SK-N-SH (cell line): ENCODE measurements around the gene TBXAS1. TPM values are rescaled to one million over a fixed set of nuclear protein-coding genes. Genes with fewer than 3 reads are reported as not detected.

Source experiments
- CTCF ChIA-PET: fragments of 300-600, 350-600 bp; formaldehyde crosslinking; extraction: SDS; loops from one replicate; lab custom pipeline; 2021; lab: Yijun Ruan, JAX
- POLR2A ChIA-PET: fragments of 350-600 bp; sonication (Branson Sonifier 250); formaldehyde crosslinking; extraction: SDS; loops from one replicate; lab custom pipeline; 2020; ENCODE audit warnings: antibody characterized with exemption, inconsistent platforms; lab: Yijun Ruan, JAX
- DNase-seq: peaks from one replicate; pipeline ENCODE4 v3.0.0; 2012
- H2AFZ ChIP-seq: fragments of 200-600 bp; sonication (generic); 2 replicates; pipeline ENCODE4 v1.8.1; 2016; ENCODE audit warnings: antibody characterized with exemption, mild to moderate bottlenecking, low read depth
- H3F3A ChIP-seq: fragments of 200-600 bp; sonication (generic); replicated peaks from 2 replicates; pipeline ENCODE3; 2016; ENCODE audit warnings: antibody characterized with exemption, mild to moderate bottlenecking; ENCODE audit not compliant: insufficient read depth
- H3K27ac ChIP-seq, 2 experiments: fragments of 200-500 bp in 1 of 2; fragments of 200-600 bp in 1 of 2; sonication (Bioruptor generic) in 1 of 2; sonication (generic), shearing (Covaris generic) in 1 of 2; 2 replicates each; pipeline versions ENCODE4 v1.5.1 to v1.6.1; 2014 to 2016; ENCODE audit warnings: low read depth in 2 of 2, inconsistent platforms in 1 of 2, low read length in 1 of 2, mild to moderate bottlenecking in 1 of 2, mixed read lengths in 1 of 2
- H3K27me3 ChIP-seq: fragments of 200-600 bp; sonication (generic), shearing (Covaris generic); 2 replicates; pipeline ENCODE4 v1.6.1; 2016; ENCODE audit warnings: mixed run types; ENCODE audit not compliant: insufficient read depth
- H3K36me3 ChIP-seq, 2 experiments: fragments of 200-500 bp in 1 of 2; fragments of 200-600 bp in 1 of 2; sonication (Bioruptor generic) in 1 of 2; sonication (generic) in 1 of 2; replicated peaks in 1 of 2; 2 replicates each; pipeline versions ENCODE3 to v1.5.1; 2014 to 2016; ENCODE audit warnings: low read length in 1 of 2, mild to moderate bottlenecking in 1 of 2; ENCODE audit not compliant: insufficient read depth in 2 of 2, control insufficient read depth in 1 of 2
- H3K4me1 ChIP-seq, 2 experiments: fragments of 200-500 bp in 1 of 2; fragments of 200-600 bp in 1 of 2; sonication (Bioruptor generic) in 1 of 2; sonication (generic), shearing (Covaris generic) in 1 of 2; 2 replicates each; pipeline versions ENCODE4 v1.5.1 to v1.6.1; 2014 to 2016; ENCODE audit warnings: low read depth in 1 of 2, low read length in 1 of 2, mixed run types in 1 of 2; ENCODE audit not compliant: insufficient read depth in 2 of 2, control insufficient read depth in 1 of 2
- H3K4me2 ChIP-seq: fragments of 200-600 bp; sonication (generic), shearing (Covaris generic); 2 replicates; pipeline ENCODE4 v1.6.1; 2017; ENCODE audit warnings: mixed run types
- H3K4me3 ChIP-seq, 2 experiments: fragments of 200-500 bp in 1 of 2; fragments of 200-600 bp in 1 of 2; sonication (Bioruptor generic) in 1 of 2; sonication (generic), shearing (Covaris generic) in 1 of 2; 2 replicates each; pipeline versions ENCODE4 v1.5.1 to v1.8.1; 2014 to 2016; ENCODE audit warnings: low read depth in 2 of 2, inconsistent platforms in 1 of 2, low read length in 1 of 2, mild to moderate bottlenecking in 1 of 2, mixed read lengths in 1 of 2, moderate library complexity in 1 of 2
- H3K79me2 ChIP-seq: fragments of 200-600 bp; sonication (generic); 2 replicates; pipeline ENCODE4 v1.8.1; 2017; ENCODE audit warnings: mild to moderate bottlenecking; ENCODE audit not compliant: insufficient read depth
- H3K9ac ChIP-seq: fragments of 200-600 bp; sonication (generic); 2 replicates; pipeline ENCODE4 v1.6.1; 2017; ENCODE audit warnings: mixed run types
- H3K9me2 ChIP-seq: fragments of 200-600 bp; sonication (generic); 2 replicates; pipeline ENCODE4 v1.6.1; 2017; ENCODE audit warnings: mixed run types
- H3K9me3 ChIP-seq: fragments of 200-600 bp; sonication (generic); 2 replicates; pipeline ENCODE4 v1.6.1; 2017; ENCODE audit warnings: mixed run types, mild to moderate bottlenecking, moderate library complexity
- H4K20me1 ChIP-seq: fragments of 200-600 bp; sonication (generic); 2 replicates; pipeline ENCODE4 v1.6.1; 2017; ENCODE audit warnings: mild to moderate bottlenecking, mixed run types; ENCODE audit not compliant: insufficient read depth
- CHD2 ChIP-seq: fragments of 150-350 bp; IDR thresholded peaks from 2 replicates; pipeline ENCODE4 v1.6.1; 2018; ENCODE audit warnings: low read length; ENCODE audit not compliant: partially characterized antibody
- ELF1 ChIP-seq: IDR thresholded peaks from 2 replicates; pipeline ENCODE4 v1.4.0; 2012
- FOSL2 ChIP-seq: IDR thresholded peaks from 2 replicates; pipeline ENCODE4 v1.4.0; 2012; ENCODE audit warnings: low read depth, mild to moderate bottlenecking, moderate library complexity, borderline replicate concordance
- FOXM1 ChIP-seq: IDR thresholded peaks from 2 replicates; pipeline ENCODE4 v1.4.0; 2012; ENCODE audit warnings: low read depth, mild to moderate bottlenecking
- GATA2 ChIP-seq: sonication (generic); formaldehyde crosslinking; IDR thresholded peaks from 2 replicates; pipeline ENCODE4 v1.5.0; 2020; ENCODE audit warnings: mild to moderate bottlenecking, missing genetic modification reagents
- MXI1 ChIP-seq: IDR thresholded peaks from 2 replicates; pipeline ENCODE4 v1.6.1; 2012; ENCODE audit warnings: mild to moderate bottlenecking, low read depth, low read length, improper control_type of control experiment
- NFIC ChIP-seq: IDR thresholded peaks from 2 replicates; pipeline ENCODE4 v1.4.0; 2012; ENCODE audit warnings: borderline replicate concordance
- POLR2AphosphoS5 ChIP-seq: IDR thresholded peaks from 2 replicates; pipeline ENCODE4 v1.6.1; 2012; ENCODE audit warnings: low read depth, low read length
- RAD21 ChIP-seq: IDR thresholded peaks from 2 replicates; pipeline ENCODE4 v1.6.1; 2012; ENCODE audit warnings: mild to moderate bottlenecking, low read length
- TAF1 ChIP-seq: IDR thresholded peaks from 2 replicates; pipeline ENCODE4 v1.6.1; 2012; ENCODE audit warnings: low read depth, mild to moderate bottlenecking, low read length, moderate library complexity, borderline replicate concordance
- TEAD4 ChIP-seq: IDR thresholded peaks from 2 replicates; pipeline ENCODE4 v1.4.0; 2012; ENCODE audit warnings: mild to moderate bottlenecking, borderline replicate concordance; ENCODE audit not compliant: insufficient read depth
- WGBS: methylation state at CpG from one replicate; pipeline ENCODE4 v1.1.6; 2017; ENCODE audit warnings: low lambda C conversion rate; 5-methylcytosine and 5-hydroxymethylcytosine counted together
- polyA plus RNA-seq, 3 experiments: library from polyadenylated mRNA; depleted of rRNA; stranded (reverse); fragments of >200 nt; gene quantifications; 2 replicates each; pipeline ENCODE4 v1.2.3, GENCODE V29; 2012
- TF ChIP-seq, protein P1 (sequence below): IDR thresholded peaks from 2 replicates; pipeline ENCODE4 v1.4.0; 2012; ENCODE audit warnings: low read depth, borderline replicate concordance
- TF ChIP-seq, protein P2 (sequence below): fragments of 150-350 bp; IDR thresholded peaks from 2 replicates; pipeline ENCODE4 v1.6.1; 2017; ENCODE audit warnings: antibody characterized with exemption, low read length, low read depth, borderline replicate concordance

TBXAS1 gene
- polyA plus RNA-seq, 1 of the 3 experiments (the other 2 are of a cell fraction), result 4.4 TPM

DNA sequence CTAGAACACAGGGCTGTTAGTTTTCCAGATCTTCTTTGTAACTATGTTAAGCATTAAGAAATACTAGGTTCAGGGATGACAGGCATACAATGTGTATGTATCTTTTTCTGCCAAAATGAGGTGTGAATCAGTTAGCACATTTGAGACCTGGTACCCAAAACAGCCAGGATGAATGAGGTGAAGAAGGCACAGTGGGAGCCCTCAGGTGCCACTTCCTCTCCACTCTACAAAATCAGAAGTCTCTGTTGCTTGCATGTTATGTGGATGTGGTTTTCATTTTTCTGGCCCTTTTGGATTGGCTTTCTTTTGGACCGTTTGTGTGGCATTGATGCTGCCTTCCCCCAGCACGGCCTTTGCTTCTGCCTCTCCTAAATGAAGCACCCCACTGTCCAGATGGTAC is 15.4 kb upstream of the TBXAS1 start:
- no peaks in the 10 kb centered on the region for H3K79me2 ChIP-seq
- 44% methylated on average over 2 of the region's 2 CpGs for WGBS
- no peaks in the 10 kb centered on the region for H3K4me1 ChIP-seq
- H4K20me1 ChIP-seq, result no peaks in the 10 kb centered on the region
- no peak overlapping the region for H3K4me3 ChIP-seq
- no peaks in the 10 kb centered on the region for H3F3A ChIP-seq
- no peak overlapping the region for H3K27ac ChIP-seq
- H3K9me2 ChIP-seq, result no peaks in the 10 kb centered on the region
- POLR2A ChIA-PET, result no interaction called here
- H3K9ac ChIP-seq, result no peak overlapping the region
- TF ChIP-seq FOXM1, result no peak
- TF ChIP-seq, protein P1, sequence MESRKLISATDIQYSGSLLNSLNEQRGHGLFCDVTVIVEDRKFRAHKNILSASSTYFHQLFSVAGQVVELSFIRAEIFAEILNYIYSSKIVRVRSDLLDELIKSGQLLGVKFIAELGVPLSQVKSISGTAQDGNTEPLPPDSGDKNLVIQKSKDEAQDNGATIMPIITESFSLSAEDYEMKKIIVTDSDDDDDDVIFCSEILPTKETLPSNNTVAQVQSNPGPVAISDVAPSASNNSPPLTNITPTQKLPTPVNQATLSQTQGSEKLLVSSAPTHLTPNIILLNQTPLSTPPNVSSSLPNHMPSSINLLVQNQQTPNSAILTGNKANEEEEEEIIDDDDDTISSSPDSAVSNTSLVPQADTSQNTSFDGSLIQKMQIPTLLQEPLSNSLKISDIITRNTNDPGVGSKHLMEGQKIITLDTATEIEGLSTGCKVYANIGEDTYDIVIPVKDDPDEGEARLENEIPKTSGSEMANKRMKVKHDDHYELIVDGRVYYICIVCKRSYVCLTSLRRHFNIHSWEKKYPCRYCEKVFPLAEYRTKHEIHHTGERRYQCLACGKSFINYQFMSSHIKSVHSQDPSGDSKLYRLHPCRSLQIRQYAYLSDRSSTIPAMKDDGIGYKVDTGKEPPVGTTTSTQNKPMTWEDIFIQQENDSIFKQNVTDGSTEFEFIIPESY, result no peak
- no peak for TF ChIP-seq TEAD4
- no peak for DNase-seq
- H3K4me2 ChIP-seq, result no peak overlapping the region
- no peaks in the 10 kb centered on the region for H3K36me3 ChIP-seq
- no peak overlapping the region for H2AFZ ChIP-seq
- CTCF ChIA-PET, result interaction anchor here (1.5 kb wide), 1 partner anchor 26 kb away, joined by 4 read pairs; no protein-coding TSS in a partner anchor
- H3K27me3 ChIP-seq, result no peaks in the 10 kb centered on the region
- no peaks in the 10 kb centered on the region for H3K9me3 ChIP-seq

GRCh38 chr7:139817249-139817648 is 11.8 kb upstream of the TBXAS1 start:
- no peaks in the 10 kb centered on the region for H3K9me3 ChIP-seq
- peaks cover 0 to 2% of the 10 kb centered on the region in 2 experiments; a peak in 1 of 4 replicates for H3K4me1 ChIP-seq
- DNase-seq, result no peak
- H3K9me2 ChIP-seq, result no peaks in the 10 kb centered on the region
- no peaks in the 10 kb centered on the region for H3F3A ChIP-seq
- H2AFZ ChIP-seq, result no peak overlapping the region
- peaks cover 12% of the 10 kb centered on the region; the same call in 1 of the 2 replicates for H3K27me3 ChIP-seq
- no peaks in the 10 kb centered on the region for H4K20me1 ChIP-seq
- ChIA-PET CTCF (no interaction called here), POLR2A (no interaction called here)
- no peak overlapping the region for H3K27ac ChIP-seq
- no peak overlapping the region for H3K9ac ChIP-seq
- no peak for TF ChIP-seq TAF1
- no peak for TF ChIP-seq TEAD4
- TF ChIP-seq RAD21, result no peak
- TF ChIP-seq FOSL2, result no peak
- TF ChIP-seq NFIC, result no peak
- TF ChIP-seq CHD2, result no peak
- TF ChIP-seq ELF1, result no peak
- TF ChIP-seq POLR2AphosphoS5, result no peak
- TF ChIP-seq MXI1, result no peak
- no peak for TF ChIP-seq GATA2 (CRISPR knock-in tag)
- TF ChIP-seq, protein P2, sequence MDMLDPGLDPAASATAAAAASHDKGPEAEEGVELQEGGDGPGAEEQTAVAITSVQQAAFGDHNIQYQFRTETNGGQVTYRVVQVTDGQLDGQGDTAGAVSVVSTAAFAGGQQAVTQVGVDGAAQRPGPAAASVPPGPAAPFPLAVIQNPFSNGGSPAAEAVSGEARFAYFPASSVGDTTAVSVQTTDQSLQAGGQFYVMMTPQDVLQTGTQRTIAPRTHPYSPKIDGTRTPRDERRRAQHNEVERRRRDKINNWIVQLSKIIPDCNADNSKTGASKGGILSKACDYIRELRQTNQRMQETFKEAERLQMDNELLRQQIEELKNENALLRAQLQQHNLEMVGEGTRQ, result no peak
- H3K4me3 ChIP-seq, result no peak overlapping the region
- H3K79me2 ChIP-seq, result no peaks in the 10 kb centered on the region
- H3K36me3 ChIP-seq, result no peaks in the 10 kb centered on the region
- no peak overlapping the region for H3K4me2 ChIP-seq
- 57% methylated on average over 10 of the region's 10 CpGs for WGBS
